IPS DF 4.7 (cell line): ENCODE data around the gene TSPYL4.
A peak's percentile ranks its signal among the peaks of the same experiment; 100 is the strongest.
"Not testable (repeated sequence)": the region's sequence is repeated elsewhere in the genome, so short reads cannot be mapped to it uniquely, and the experiment has no call there.

Source experiments
- DNase-seq: peaks from one replicate; pipeline ENCODE4 v3.0.0-alpha.2; 2013; ENCODE audit warnings: low spot score; ENCODE audit errors: extremely low read depth

The TSPYL4 gene

GRCh38 chr6:116253505-116254296 is at the start of gene TSPYL4:
Gene TSPYL4 (minus strand): TSS chr6:116254075. CDS start chr6:116254008, 67 bp downstream.
- DNase-seq: peak; percentile 91

GRCh38 chr6:116301104-116301503 is 47.2 kb upstream of the TSPYL4 start:
- DNase-seq: no peak

GRCh38 chr6:116300566-116300965 is 46.7 kb upstream of the TSPYL4 start:
- DNase-seq: no peak

- DNase-seq: no peak
Measured at GRCh38 chr6:116298973-116299372, 45.1 kb upstream of the TSPYL4 start.

GRCh38 chr6:116298273-116298672 is 44.4 kb upstream of the TSPYL4 start:
- DNase-seq: no peak

GRCh38 chr6:116292553-116292952 is 38.7 kb upstream of the TSPYL4 start:
- no peak for DNase-seq

GRCh38 chr6:116291701-116292396 is 38.0 kb upstream of the TSPYL4 start:
- DNase-seq: no peak

GRCh38 chr6:116290799-116291198 is 36.9 kb upstream of the TSPYL4 start:
- DNase-seq: no peak

- no peak for DNase-seq
Measured at GRCh38 chr6:116289876-116290275, 36.0 kb upstream of the TSPYL4 start.

- no peak for DNase-seq
Measured at GRCh38 chr6:116287689-116288282, 33.9 kb upstream of the TSPYL4 start.

GRCh38 chr6:116286773-116287358 is 33.0 kb upstream of the TSPYL4 start:
- DNase-seq: no peak

GRCh38 chr6:116284984-116285383 is 31.1 kb upstream of the TSPYL4 start:
- not testable (repeated sequence) for DNase-seq

- DNase-seq: no peak
Measured at GRCh38 chr6:116283191-116283590, 29.3 kb upstream of the TSPYL4 start.

- DNase-seq: no peak
Measured at GRCh38 chr6:116282698-116283097, 28.8 kb upstream of the TSPYL4 start.

GRCh38 chr6:116280933-116281316 is 27.1 kb upstream of the TSPYL4 start:
- DNase-seq: no peak

GRCh38 chr6:116280161-116280932 is 26.5 kb upstream of the TSPYL4 start:
- DNase-seq: no peak

- DNase-seq: peak; percentile 88
Measured at GRCh38 chr6:116279232-116280160, 25.6 kb upstream of the TSPYL4 start, which contains the start of gene TSPYL1. Gene TSPYL1 (minus strand): TSS chr6:116279930. CDS start chr6:116279830, 100 bp downstream.

GRCh38 chr6:116278854-116279231 is 25.0 kb upstream of the TSPYL4 start:
- no peak for DNase-seq

GRCh38 chr6:116278481-116278829 is 24.6 kb upstream of the TSPYL4 start:
- DNase-seq: no peak

- DNase-seq: no peak
Measured at GRCh38 chr6:116277124-116277523, 23.2 kb upstream of the TSPYL4 start.
